ENCODE results near the gene KIF3B.
"Not testable (repeated sequence)": the region's sequence is repeated elsewhere in the genome, so short reads cannot be mapped to it uniquely, and the experiment has no call there.

Gene KIF3B

GRCh38 chr20:32380745-32381144 lies 103.3 kb downstream of the KIF3B start:
- H2AK5ac ChIP-seq (ENCODE audit: low read length, severe bottlenecking), result no peak overlapping the region
- H3K4ac ChIP-seq (ENCODE audit: low read depth in 1 of 2, low read length in 2 of 2), result no peak overlapping the region
- H3K36me3 ChIP-seq (ENCODE audit: control insufficient read depth in 1 of 2, insufficient read depth in 2 of 2, low read depth in 1 of 2, low read length in 2 of 2), result peaks cover 16 to 22% of the 10 kb centered on the region in 2 experiments
- no peak overlapping the region for H2BK5ac ChIP-seq (ENCODE audit: low read depth, low read length, poor library complexity, severe bottlenecking)
- 98% methylated on average over 2 of the region's 3 CpGs for WGBS
- H4K91ac ChIP-seq (ENCODE audit: low read length), result no peak overlapping the region
- H3K9me3 ChIP-seq (ENCODE audit: control insufficient read depth, low read length), result no peaks in the 10 kb centered on the region
- no peak overlapping the region for H3K14ac ChIP-seq (ENCODE audit: low read length in 2 of 2)
- H2AFZ ChIP-seq (ENCODE audit: low read depth, low read length), result no peak overlapping the region
- no peak overlapping the region for H3K4me3 ChIP-seq (ENCODE audit: insufficient read depth in 1 of 2, low read depth in 1 of 2, low read length in 2 of 2)
- no peak overlapping the region for H3K27ac ChIP-seq (ENCODE audit: low read length, poor library complexity, severe bottlenecking)
- H2BK120ac ChIP-seq (ENCODE audit: low read depth, low read length), result no peak overlapping the region
- no peak overlapping the region for H3K9ac ChIP-seq (ENCODE audit: low read length)
- H4K8ac ChIP-seq (ENCODE audit: low read length), result no peak overlapping the region
- H3K18ac ChIP-seq (ENCODE audit: low read depth in 1 of 2, low read length in 2 of 2), result no peak overlapping the region
- no peak overlapping the region for H3K23ac ChIP-seq (ENCODE audit: low read length in 2 of 2)
- no peak for DNase-seq
- H3K27me3 ChIP-seq (ENCODE audit: control insufficient read depth in 1 of 2, insufficient read depth in 1 of 2, low read length in 2 of 2), result no peaks in the 10 kb centered on the region
- no peak overlapping the region for H3K4me2 ChIP-seq (ENCODE audit: low read length, poor library complexity, severe bottlenecking)
- no peak overlapping the region for H2BK12ac ChIP-seq (ENCODE audit: low read length in 2 of 2)
- H2BK15ac ChIP-seq (ENCODE audit: low read depth, poor library complexity, severe bottlenecking), result no peak overlapping the region
- peaks cover 3% of the 10 kb centered on the region for H3K4me1 ChIP-seq (ENCODE audit: control insufficient read depth, insufficient read depth, low read depth, low read length)
- H3K79me1 ChIP-seq (replicated peaks; ENCODE audit: low read length, poor library complexity, severe bottlenecking), result peaks cover 10% of the 10 kb centered on the region

DNA sequence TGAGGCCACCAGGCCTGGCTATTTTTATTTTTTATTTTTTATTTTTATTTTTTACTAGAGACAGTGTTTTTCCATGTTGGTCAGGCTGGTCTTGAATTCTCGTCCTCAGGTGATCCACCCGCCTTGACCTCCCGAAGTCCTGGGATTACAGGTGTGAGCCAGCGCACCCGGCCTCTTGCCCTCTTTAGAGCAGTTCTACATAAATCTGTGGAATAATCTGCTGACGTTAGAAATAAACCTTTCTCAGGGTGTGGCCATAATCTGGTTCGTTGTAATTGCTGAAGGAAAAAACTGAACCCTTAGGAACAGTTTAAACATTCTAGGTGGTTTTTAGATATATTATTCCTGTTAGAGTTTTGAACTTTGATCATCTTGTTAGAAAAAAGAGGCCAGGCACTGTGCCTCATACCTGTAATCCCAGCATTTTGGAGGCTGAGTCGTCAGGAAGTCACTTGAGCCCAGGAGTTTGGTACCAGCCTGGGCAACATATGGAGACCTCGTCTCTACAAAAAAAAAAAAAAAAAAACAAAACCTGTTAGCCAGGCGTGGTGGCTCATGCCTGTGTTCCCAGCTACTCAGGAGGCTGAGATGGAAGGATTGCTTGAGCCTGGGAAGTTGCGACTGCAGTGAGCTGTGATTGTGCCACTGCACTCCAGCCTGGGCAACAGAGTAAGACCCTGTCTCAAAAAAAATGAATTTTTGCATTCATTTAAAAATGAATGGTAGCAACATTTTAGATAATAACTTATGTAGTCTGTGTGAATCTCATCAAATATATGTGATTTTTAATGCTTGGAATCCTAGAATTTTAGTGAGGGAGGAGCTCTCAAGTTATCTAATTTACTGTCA lies 104.9 kb downstream of the KIF3B start:
- WGBS, result 96% methylated on average over 11 of the region's 11 CpGs

DNA sequence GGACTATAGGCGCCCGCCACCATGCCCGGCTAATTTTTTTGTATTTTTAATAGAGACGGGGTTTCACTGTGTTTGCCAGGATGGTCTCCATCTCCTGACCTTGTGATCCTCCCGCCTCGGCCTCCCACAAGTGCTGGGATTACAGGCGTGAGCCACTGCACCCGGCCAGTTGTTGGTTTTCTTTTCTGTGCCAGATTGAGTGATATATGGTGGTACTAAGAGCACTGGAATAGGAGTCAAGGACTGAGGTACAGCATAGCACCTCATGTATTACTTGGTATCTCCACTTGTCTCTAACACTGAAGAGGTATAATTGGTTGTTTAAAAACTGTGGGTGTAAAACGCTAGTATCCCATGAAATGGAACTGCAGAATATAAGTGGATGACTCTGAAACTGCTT lies 106.0 kb downstream of the KIF3B start:
- H3K27me3 ChIP-seq (ENCODE audit: control insufficient read depth in 1 of 2, insufficient read depth in 1 of 2, low read length in 2 of 2); H2AFZ ChIP-seq (ENCODE audit: low read depth, low read length); H3K4me3 ChIP-seq (ENCODE audit: insufficient read depth in 1 of 2, low read depth in 1 of 2, low read length in 2 of 2); H3K23ac ChIP-seq (ENCODE audit: low read length in 2 of 2); H3K14ac ChIP-seq (ENCODE audit: low read length in 2 of 2); H3K4me2 ChIP-seq (ENCODE audit: low read length, poor library complexity, severe bottlenecking); H4K91ac ChIP-seq (ENCODE audit: low read length); H3K9ac ChIP-seq (ENCODE audit: low read length); H2AK5ac ChIP-seq (ENCODE audit: low read length, severe bottlenecking); H4K8ac ChIP-seq (ENCODE audit: low read length); H3K4me1 ChIP-seq (ENCODE audit: control insufficient read depth, insufficient read depth, low read depth, low read length); H3K27ac ChIP-seq (ENCODE audit: low read length, poor library complexity, severe bottlenecking); H3K18ac ChIP-seq (ENCODE audit: low read depth in 1 of 2, low read length in 2 of 2); H2BK120ac ChIP-seq (ENCODE audit: low read depth, low read length); DNase-seq; H3K9me3 ChIP-seq (ENCODE audit: control insufficient read depth, low read length); H3K4ac ChIP-seq (ENCODE audit: low read depth in 1 of 2, low read length in 2 of 2); H2BK5ac ChIP-seq (ENCODE audit: low read depth, low read length, poor library complexity, severe bottlenecking); H2BK15ac ChIP-seq (ENCODE audit: low read depth, poor library complexity, severe bottlenecking); H2BK12ac ChIP-seq (ENCODE audit: low read length in 2 of 2): not testable (repeated sequence)
- peaks cover 12% of the 10 kb centered on the region for H3K79me1 ChIP-seq (replicated peaks; ENCODE audit: low read length, poor library complexity, severe bottlenecking)
- 98% methylated on average over 9 of the region's 9 CpGs for WGBS
- peaks cover 7 to 19% of the 10 kb centered on the region in 2 experiments for H3K36me3 ChIP-seq (ENCODE audit: control insufficient read depth in 1 of 2, insufficient read depth in 2 of 2, low read depth in 1 of 2, low read length in 2 of 2)

More for the DNA sequence above, 104.9 kb downstream of the KIF3B start:
- H3K36me3 ChIP-seq (ENCODE audit: control insufficient read depth in 1 of 2, insufficient read depth in 2 of 2, low read depth in 1 of 2, low read length in 2 of 2), result peaks cover 13 to 21% of the 10 kb centered on the region in 2 experiments
- H3K79me1 ChIP-seq (replicated peaks; ENCODE audit: low read length, poor library complexity, severe bottlenecking), result peaks cover 11% of the 10 kb centered on the region
- no peak overlapping the region for H2BK5ac ChIP-seq (ENCODE audit: low read depth, low read length, poor library complexity, severe bottlenecking)
- no peaks in the 10 kb centered on the region for H3K9me3 ChIP-seq (ENCODE audit: control insufficient read depth, low read length)
- no peak overlapping the region for H4K8ac ChIP-seq (ENCODE audit: low read length)
- no peak overlapping the region for H3K27ac ChIP-seq (ENCODE audit: low read length, poor library complexity, severe bottlenecking)
- H3K14ac ChIP-seq (ENCODE audit: low read length in 2 of 2), result no peak overlapping the region
- no peak overlapping the region for H2BK15ac ChIP-seq (ENCODE audit: low read depth, poor library complexity, severe bottlenecking)
- H3K27me3 ChIP-seq (ENCODE audit: control insufficient read depth in 1 of 2, insufficient read depth in 1 of 2, low read length in 2 of 2), result no peaks in the 10 kb centered on the region
- DNase-seq, result no peak
- no peak overlapping the region for H3K9ac ChIP-seq (ENCODE audit: low read length)
- no peak overlapping the region for H4K91ac ChIP-seq (ENCODE audit: low read length)
- H3K18ac ChIP-seq (ENCODE audit: low read depth in 1 of 2, low read length in 2 of 2), result no peak overlapping the region
- H2BK12ac ChIP-seq (ENCODE audit: low read length in 2 of 2), result no peak overlapping the region
- H2AK5ac ChIP-seq (ENCODE audit: low read length, severe bottlenecking), result no peak overlapping the region
- no peak overlapping the region for H3K4ac ChIP-seq (ENCODE audit: low read depth in 1 of 2, low read length in 2 of 2)
- H3K4me2 ChIP-seq (ENCODE audit: low read length, poor library complexity, severe bottlenecking), result no peak overlapping the region
- H3K4me1 ChIP-seq (ENCODE audit: control insufficient read depth, insufficient read depth, low read depth, low read length), result peaks cover 3% of the 10 kb centered on the region
- H3K4me3 ChIP-seq (ENCODE audit: insufficient read depth in 1 of 2, low read depth in 1 of 2, low read length in 2 of 2), result no peak overlapping the region
- H3K23ac ChIP-seq (ENCODE audit: low read length in 2 of 2), result no peak overlapping the region
- H2BK120ac ChIP-seq (ENCODE audit: low read depth, low read length), result no peak overlapping the region
- H2AFZ ChIP-seq (ENCODE audit: low read depth, low read length), result no peak overlapping the region
